Smooth muscle cell (in vitro differentiated cells): ENCODE results near the gene KIAA0319L. TPM values are rescaled to one million over a fixed set of nuclear protein-coding genes. Genes with fewer than 3 reads are reported as not detected.

Experiments
- DNase-seq: peaks from one replicate; lab custom pipeline; 2025; ENCODE audit not compliant: unreplicated experiment; lab: John Stamatoyannopoulos, UW
- H2AFZ ChIP-seq: fragments of 200-600 bp; sonication (generic); 2 replicates; pipeline ENCODE4 v1.6.0; 2016; ENCODE audit warnings: antibody characterized with exemption, low read depth, mild to moderate bottlenecking
- H3F3A ChIP-seq: fragments of 200-600 bp; sonication (generic); 2 replicates; pipeline ENCODE4 v1.6.0; 2017; ENCODE audit warnings: antibody characterized with exemption, low read depth
- H3K27ac ChIP-seq: fragments of 200-600 bp; sonication (generic); 2 replicates; pipeline ENCODE4 v1.5.1; 2016; ENCODE audit warnings: low read depth, mild to moderate bottlenecking
- H3K27me3 ChIP-seq: fragments of 200-600 bp; sonication (generic); 2 replicates; pipeline ENCODE4 v1.6.1; 2016; ENCODE audit warnings: low read depth, mild to moderate bottlenecking
- H3K36me3 ChIP-seq: fragments of 200-600 bp; sonication (generic); 2 replicates; pipeline ENCODE4 v1.5.1; 2016; ENCODE audit warnings: low read depth
- H3K4me1 ChIP-seq: fragments of 200-600 bp; sonication (generic); 2 replicates; pipeline ENCODE4 v1.5.1; 2016; ENCODE audit warnings: low read depth
- H3K4me2 ChIP-seq: fragments of 200-600 bp; sonication (generic); 2 replicates; pipeline ENCODE4 v1.6.0; 2016; ENCODE audit warnings: mild to moderate bottlenecking
- H3K4me3 ChIP-seq: fragments of 200-600 bp; sonication (generic); 2 replicates; pipeline ENCODE4 v1.5.1; 2016; ENCODE audit warnings: mild to moderate bottlenecking
- H3K79me2 ChIP-seq: fragments of 200-600 bp; sonication (generic); 2 replicates; pipeline ENCODE4 v1.6.0; 2016; ENCODE audit warnings: low read depth, mild to moderate bottlenecking
- H3K9ac ChIP-seq: fragments of 200-600 bp; sonication (generic); 2 replicates; pipeline ENCODE4 v1.6.0; 2016; ENCODE audit warnings: low read depth
- H3K9me3 ChIP-seq: fragments of 200-600 bp; sonication (generic); replicated peaks from 2 replicates; pipeline ENCODE4 v1.5.1; 2016; ENCODE audit warnings: low read depth
- H4K20me1 ChIP-seq: fragments of 200-600 bp; sonication (generic); 2 replicates; pipeline ENCODE4 v1.6.0; 2016; ENCODE audit warnings: low read depth
- WGBS: methylation state at CpG from one replicate; pipeline ENCODE4 v1.1.7; 2016; ENCODE audit warnings: low lambda C conversion rate; 5-methylcytosine and 5-hydroxymethylcytosine counted together
- polyA plus RNA-seq: library from polyadenylated mRNA; unstranded; fragments of >200 nt; fragmentation: Nextera tagmentation; extraction: Ambion mirVana; gene quantifications from 2 replicates; pipeline ENCODE4 v1.2.1, GENCODE V29; 2016
- total RNA-seq: library from RNA; depleted of rRNA; stranded (reverse); fragments of >200 nt; gene quantifications from 2 replicates; pipeline ENCODE4 v1.2.3, GENCODE V29; 2014
- TF ChIP-seq, protein P1 (sequence below): fragments of 200-600 bp; sonication (generic); IDR thresholded peaks from 2 replicates; pipeline ENCODE4 v1.5.1; 2017; ENCODE audit warnings: borderline replicate concordance, mild to moderate bottlenecking, antibody characterized with exemption; ENCODE audit not compliant: insufficient read depth, poor library complexity, severe bottlenecking

KIAA0319L gene
- total and polyA plus RNA-seq, 2 experiments from 2014 or later, result 30.1 to 37.0 TPM

DNA sequence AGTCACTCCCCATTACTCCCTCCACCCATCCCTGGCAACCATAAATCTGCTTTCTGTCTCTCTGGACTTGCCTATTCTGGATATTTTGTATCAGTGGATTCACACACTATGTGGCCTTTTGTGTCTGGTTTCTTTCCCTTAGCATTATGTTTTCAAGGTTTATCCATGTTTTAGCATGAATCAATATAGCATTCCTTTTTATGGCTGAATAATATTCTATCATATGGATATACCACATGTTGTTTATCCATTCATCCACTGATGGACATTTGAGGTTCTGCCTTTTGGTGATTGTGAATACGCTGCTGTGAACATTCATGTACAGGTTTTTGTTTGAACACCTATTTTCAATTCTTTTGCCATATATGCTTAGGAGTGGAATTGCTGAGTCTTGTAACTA is 148.3 kb downstream of the KIAA0319L start:
- no peaks in the 10 kb centered on the region for H3K27me3 ChIP-seq
- TF ChIP-seq, protein P1, sequence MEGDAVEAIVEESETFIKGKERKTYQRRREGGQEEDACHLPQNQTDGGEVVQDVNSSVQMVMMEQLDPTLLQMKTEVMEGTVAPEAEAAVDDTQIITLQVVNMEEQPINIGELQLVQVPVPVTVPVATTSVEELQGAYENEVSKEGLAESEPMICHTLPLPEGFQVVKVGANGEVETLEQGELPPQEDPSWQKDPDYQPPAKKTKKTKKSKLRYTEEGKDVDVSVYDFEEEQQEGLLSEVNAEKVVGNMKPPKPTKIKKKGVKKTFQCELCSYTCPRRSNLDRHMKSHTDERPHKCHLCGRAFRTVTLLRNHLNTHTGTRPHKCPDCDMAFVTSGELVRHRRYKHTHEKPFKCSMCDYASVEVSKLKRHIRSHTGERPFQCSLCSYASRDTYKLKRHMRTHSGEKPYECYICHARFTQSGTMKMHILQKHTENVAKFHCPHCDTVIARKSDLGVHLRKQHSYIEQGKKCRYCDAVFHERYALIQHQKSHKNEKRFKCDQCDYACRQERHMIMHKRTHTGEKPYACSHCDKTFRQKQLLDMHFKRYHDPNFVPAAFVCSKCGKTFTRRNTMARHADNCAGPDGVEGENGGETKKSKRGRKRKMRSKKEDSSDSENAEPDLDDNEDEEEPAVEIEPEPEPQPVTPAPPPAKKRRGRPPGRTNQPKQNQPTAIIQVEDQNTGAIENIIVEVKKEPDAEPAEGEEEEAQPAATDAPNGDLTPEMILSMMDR, result no peak
- DNase-seq, result no peak
- no peaks in the 10 kb centered on the region for H3K9me3 ChIP-seq
- H2AFZ ChIP-seq, result no peak overlapping the region
- H4K20me1 ChIP-seq, result no peaks in the 10 kb centered on the region
- H3K4me3 ChIP-seq, result no peak overlapping the region
- no peaks in the 10 kb centered on the region for H3K4me1 ChIP-seq
- H3K4me2 ChIP-seq, result no peak overlapping the region
- no peak overlapping the region for H3K27ac ChIP-seq
- H3F3A ChIP-seq, result no peaks in the 10 kb centered on the region
- peaks cover 18% of the 10 kb centered on the region for H3K36me3 ChIP-seq
- WGBS, result 97% methylated on average over 1 of the region's 1 CpG
- H3K79me2 ChIP-seq, result no peaks in the 10 kb centered on the region
- no peak overlapping the region for H3K9ac ChIP-seq

GRCh38 chr1:35407743-35408142 is 149.5 kb downstream of the KIAA0319L start:
- no peaks in the 10 kb centered on the region for H3K79me2 ChIP-seq
- no peaks in the 10 kb centered on the region for H3K4me1 ChIP-seq
- H3K9me3 ChIP-seq, result no peaks in the 10 kb centered on the region
- no peak overlapping the region for H3K27ac ChIP-seq
- no peaks in the 10 kb centered on the region for H4K20me1 ChIP-seq
- no peak overlapping the region for H2AFZ ChIP-seq
- TF ChIP-seq, protein P1, result no peak
- no peak overlapping the region for H3K4me2 ChIP-seq
- H3K36me3 ChIP-seq, result peaks cover 18% of the 10 kb centered on the region
- H3K9ac ChIP-seq, result no peak overlapping the region
- no peaks in the 10 kb centered on the region for H3F3A ChIP-seq
- 98% methylated on average over 4 of the region's 4 CpGs for WGBS
- no peak for DNase-seq
- H3K4me3 ChIP-seq, result no peak overlapping the region
- no peaks in the 10 kb centered on the region for H3K27me3 ChIP-seq

GRCh38 chr1:35406103-35406502 is 151.1 kb downstream of the KIAA0319L start:
- Histone ChIP-seq H4K20me1 (no peaks in the 10 kb centered on the region), H3K9me3 (no peaks in the 10 kb centered on the region), H3K4me3 (no peak overlapping the region), H3K27me3 (no peaks in the 10 kb centered on the region), H3K4me2 (no peak overlapping the region), H3K4me1 (no peaks in the 10 kb centered on the region), H3K36me3 (peaks cover 18% of the 10 kb centered on the region), H3F3A (no peaks in the 10 kb centered on the region), H2AFZ (no peak overlapping the region), H3K27ac (no peak overlapping the region), H3K79me2 (no peaks in the 10 kb centered on the region), H3K9ac (no peak overlapping the region)
- no peak for DNase-seq
- TF ChIP-seq, protein P1, result no peak

DNA sequence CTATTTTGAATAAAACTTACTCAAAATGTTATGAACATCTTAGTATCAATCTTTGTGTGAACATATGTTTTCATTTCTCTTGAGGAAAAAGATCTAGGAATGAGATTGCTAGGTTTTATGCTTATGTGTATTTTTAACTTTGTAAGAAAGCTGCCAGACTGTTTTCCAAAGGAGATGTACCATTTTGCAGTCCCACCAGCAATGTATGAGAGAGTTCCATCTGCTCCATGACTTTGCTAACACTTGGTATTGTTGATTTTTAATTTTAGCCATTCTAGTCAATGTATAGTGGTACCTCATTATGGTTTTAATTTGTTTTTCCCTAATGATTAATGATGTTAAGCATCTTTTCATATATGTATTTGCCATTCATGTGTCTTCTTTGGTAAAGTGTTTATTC is 156.2 kb downstream of the KIAA0319L start:
- H3K4me3 ChIP-seq, result no peak overlapping the region
- H3K27ac ChIP-seq, result no peak overlapping the region
- H3K79me2 ChIP-seq, result no peaks in the 10 kb centered on the region
- H3K9ac ChIP-seq, result no peak overlapping the region
- no peaks in the 10 kb centered on the region for H3K9me3 ChIP-seq
- TF ChIP-seq, protein P1, result no peak
- H3K4me1 ChIP-seq, result no peaks in the 10 kb centered on the region
- H4K20me1 ChIP-seq, result no peaks in the 10 kb centered on the region
- no peaks in the 10 kb centered on the region for H3F3A ChIP-seq
- H2AFZ ChIP-seq, result no peak overlapping the region
- peaks cover 32% of the 10 kb centered on the region for H3K36me3 ChIP-seq
- no peak overlapping the region for H3K4me2 ChIP-seq
- no peak for DNase-seq
- H3K27me3 ChIP-seq, result no peaks in the 10 kb centered on the region
